ENCODE measurements around the gene UST.

- TF ChIP-seq POLR2A (IDR thresholded peaks at IDR 0.05; ENCODE audit: low read length), result no peak
- TF ChIP-seq GATA1 (IDR thresholded peaks at IDR 0.05; ENCODE audit: low read depth, low read length), result no peak
Measured at GRCh38 chr6:148868314-148868713, 121.5 kb downstream of the UST start.

All from erythroblast (primary cell).